Dendritic cell treated with granulocyte-macrophage colony-stimulating factor and Interleukin-4, amounts not matched to agents 40 ng/mL and 50 ng/mL, for 4 days (primary cell): ENCODE data around the gene ST6GALNAC5.

Experiments
- H3K27ac Mint-ChIP-seq: one replicate; pipeline ENCODE4 v1.8.0; 2022; ENCODE audit warnings: mild to moderate bottlenecking, mixed read lengths
- H3K27me3 Mint-ChIP-seq: one replicate; pipeline ENCODE4 v1.8.0; 2022; ENCODE audit warnings: mild to moderate bottlenecking, mixed read lengths
- H3K36me3 Mint-ChIP-seq: one replicate; pipeline ENCODE4 v1.8.0; 2022; ENCODE audit warnings: low read depth, mixed read lengths
- H3K4me1 Mint-ChIP-seq: one replicate; pipeline ENCODE4 v1.8.0; 2022; ENCODE audit warnings: low read depth, mixed read lengths
- H3K4me3 Mint-ChIP-seq: one replicate; pipeline ENCODE4 v1.8.0; 2022; ENCODE audit warnings: mild to moderate bottlenecking, moderate library complexity, mixed read lengths
- H3K9me3 Mint-ChIP-seq: one replicate; pipeline ENCODE4 v1.8.0; 2022; ENCODE audit warnings: mixed read lengths
- intact Hi-C: fragments of 100-400 bp; cut with micrococcal nuclease; formaldehyde crosslinking; loops from one replicate; pipeline ENCODE4 v1.15.0; 2022

ST6GALNAC5 gene

DNA sequence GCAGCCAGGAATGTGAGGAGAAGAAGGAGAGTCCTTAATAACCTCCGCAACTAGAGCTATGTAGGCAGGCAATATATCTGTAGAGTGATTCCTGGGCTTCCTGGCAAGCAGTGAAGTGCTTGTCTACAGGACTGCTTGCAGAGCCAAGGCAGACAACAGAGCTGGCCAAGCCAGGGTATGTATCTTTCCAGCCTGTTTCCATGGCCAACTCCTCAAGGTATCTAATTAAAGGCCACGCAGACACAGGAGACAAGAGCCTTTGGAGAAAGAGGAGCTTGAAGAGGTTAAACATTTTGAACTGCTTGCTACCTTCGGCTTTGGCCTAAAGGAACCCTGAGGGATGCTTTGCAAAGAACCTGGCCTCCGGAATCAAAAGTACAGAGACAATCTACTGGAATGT is 214.6 kb downstream of the ST6GALNAC5 start:
- H3K4me1 Mint-ChIP-seq = no peaks in the 10 kb centered on the region
- H3K27me3 Mint-ChIP-seq = peaks cover 2% of the 10 kb centered on the region
- H3K4me3 Mint-ChIP-seq = no peak overlapping the region
- intact Hi-C loops = no loop called here
- no peak overlapping the region for H3K27ac Mint-ChIP-seq
- H3K36me3 Mint-ChIP-seq = no peaks in the 10 kb centered on the region
- no peaks in the 10 kb centered on the region for H3K9me3 Mint-ChIP-seq

DNA sequence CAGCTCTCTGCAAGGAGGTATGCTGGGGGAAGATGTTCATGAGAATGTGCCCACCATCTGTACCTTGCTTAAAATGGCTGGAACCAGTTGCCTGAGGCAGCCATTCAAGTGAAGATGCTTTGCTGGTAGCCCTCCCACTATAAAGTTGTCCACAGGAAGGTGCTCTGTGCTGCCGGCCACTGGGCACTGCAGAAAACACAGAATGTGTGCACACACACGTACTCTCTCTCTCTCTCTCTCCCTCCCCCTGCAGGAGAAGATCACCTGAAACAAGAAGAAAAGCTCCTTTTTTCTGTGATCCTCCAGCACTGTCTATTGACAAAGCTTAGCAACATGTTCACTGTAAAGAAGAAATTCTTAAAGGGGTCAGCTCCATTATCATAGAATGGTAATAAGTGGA is 217.2 kb downstream of the ST6GALNAC5 start:
- intact Hi-C loops = no loop called here
- no peaks in the 10 kb centered on the region for H3K4me1 Mint-ChIP-seq
- H3K27me3 Mint-ChIP-seq = peaks cover 2% of the 10 kb centered on the region
- H3K4me3 Mint-ChIP-seq = no peak overlapping the region
- H3K9me3 Mint-ChIP-seq = no peaks in the 10 kb centered on the region
- no peak overlapping the region for H3K27ac Mint-ChIP-seq
- no peaks in the 10 kb centered on the region for H3K36me3 Mint-ChIP-seq

DNA sequence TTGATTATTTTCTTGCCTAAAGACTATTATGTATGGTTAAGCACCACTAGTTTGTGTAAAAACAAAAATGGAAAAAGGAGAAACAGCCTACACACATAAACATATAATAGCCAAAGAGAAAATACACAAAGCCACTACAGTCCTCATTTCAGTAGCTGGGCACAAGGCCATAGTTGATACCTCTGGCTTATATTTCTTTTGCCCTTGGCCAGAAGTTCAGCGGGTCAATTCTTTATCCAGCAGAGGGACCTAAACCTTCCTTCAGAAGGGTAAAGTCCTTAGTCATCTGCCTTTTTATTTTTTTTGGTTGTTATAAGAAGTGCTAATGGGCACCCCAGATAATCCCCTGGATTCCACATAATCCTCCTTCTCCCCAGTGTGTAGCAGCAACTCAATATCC is 217.8 kb downstream of the ST6GALNAC5 start:
- Mint-ChIP-seq H3K9me3 (no peaks in the 10 kb centered on the region), H3K27me3 (peaks cover under 1% of the 10 kb centered on the region), H3K27ac (no peak overlapping the region), H3K4me1 (no peaks in the 10 kb centered on the region), H3K4me3 (no peak overlapping the region), H3K36me3 (no peaks in the 10 kb centered on the region)
- intact Hi-C loops = no loop called here

DNA sequence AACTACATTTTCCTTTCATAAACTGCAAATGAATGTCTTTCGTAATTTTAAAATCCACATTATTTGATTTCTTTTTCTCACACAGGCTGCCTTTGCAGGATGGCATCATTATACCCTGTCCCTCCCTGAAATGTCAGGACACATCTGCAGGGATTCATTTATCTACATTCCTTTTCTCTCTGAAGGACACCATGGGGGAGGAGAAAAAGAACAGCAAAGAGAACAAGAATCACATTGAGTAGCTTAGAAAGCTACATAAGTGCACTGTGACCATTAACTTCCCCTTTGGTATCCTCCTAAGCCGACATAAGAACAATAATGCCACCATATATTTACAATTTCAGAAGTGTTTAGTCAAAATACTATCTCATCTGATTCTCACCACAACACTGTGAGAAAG is 222.5 kb downstream of the ST6GALNAC5 start:
- no peak overlapping the region for H3K27ac Mint-ChIP-seq

DNA sequence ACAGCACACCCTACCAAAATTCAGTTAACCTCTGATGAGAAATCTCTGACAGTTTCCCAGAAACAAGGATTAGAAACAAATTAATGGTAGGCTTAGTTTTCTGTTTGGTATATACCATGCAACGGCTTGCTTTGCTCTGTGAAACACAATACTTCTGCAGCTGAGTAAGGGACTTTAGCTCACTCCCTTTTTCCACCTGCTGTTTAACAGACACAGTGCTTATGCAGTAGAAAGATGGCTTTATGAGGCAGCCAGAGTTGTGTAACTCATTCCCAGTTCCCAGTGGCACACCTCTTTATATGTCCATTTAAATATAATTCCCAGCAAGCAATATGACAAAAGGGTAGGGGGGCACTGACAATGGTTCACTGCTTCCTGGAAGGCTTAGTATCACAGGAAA is 228.0 kb downstream of the ST6GALNAC5 start:
- Mint-ChIP-seq H3K4me3 (no peak overlapping the region), H3K27ac (no peak overlapping the region), H3K4me1 (no peaks in the 10 kb centered on the region), H3K36me3 (no peaks in the 10 kb centered on the region), H3K9me3 (no peaks in the 10 kb centered on the region), H3K27me3 (no peaks in the 10 kb centered on the region)
- intact Hi-C loops = no loop called here

More for the DNA sequence above, 222.5 kb downstream of the ST6GALNAC5 start:
- Mint-ChIP-seq H3K4me3 (no peak overlapping the region), H3K4me1 (no peaks in the 10 kb centered on the region), H3K9me3 (no peaks in the 10 kb centered on the region), H3K27me3 (no peaks in the 10 kb centered on the region), H3K36me3 (no peaks in the 10 kb centered on the region)
- intact Hi-C loops = no loop called here

DNA sequence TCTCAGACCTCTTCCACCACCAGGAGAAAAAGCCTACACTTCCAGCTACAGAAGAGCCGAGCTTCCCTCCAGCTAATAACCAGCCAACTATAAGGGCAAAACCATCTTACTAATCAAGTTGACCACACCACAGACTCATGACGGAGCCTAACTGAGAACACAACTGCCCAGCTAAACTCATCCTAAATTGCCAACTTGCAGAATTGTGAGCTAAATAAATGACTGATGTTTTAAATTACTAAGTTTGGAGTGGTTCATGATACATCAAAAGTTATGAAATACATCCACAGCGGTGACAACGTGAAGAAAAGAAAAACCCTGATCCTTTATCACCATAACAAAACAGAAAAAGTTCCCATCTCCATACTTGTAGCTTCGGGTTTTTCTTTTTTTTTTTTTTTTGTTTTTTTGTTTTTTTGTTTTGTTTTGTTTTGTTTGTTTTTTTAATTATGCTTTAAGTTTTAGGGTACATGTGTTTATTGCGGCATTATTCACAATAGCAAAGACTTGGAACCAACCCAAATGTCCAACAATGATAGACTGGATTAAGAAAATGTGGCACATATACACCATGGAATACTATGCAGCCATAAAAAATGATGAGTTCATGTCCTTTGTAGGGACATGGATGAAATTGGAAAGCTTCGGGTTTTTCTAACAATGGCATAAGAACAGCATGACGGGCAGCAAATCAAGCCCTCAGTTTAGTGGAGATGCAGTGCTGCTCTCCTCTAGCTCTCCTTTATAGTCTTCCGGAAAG is 229.4 kb downstream of the ST6GALNAC5 start:
- intact Hi-C loops = no loop called here
- H3K9me3 Mint-ChIP-seq = no peaks in the 10 kb centered on the region
- no peaks in the 10 kb centered on the region for H3K36me3 Mint-ChIP-seq
- no peaks in the 10 kb centered on the region for H3K27me3 Mint-ChIP-seq
- H3K4me1 Mint-ChIP-seq = no peaks in the 10 kb centered on the region
- no peak overlapping the region for H3K4me3 Mint-ChIP-seq
- no peak overlapping the region for H3K27ac Mint-ChIP-seq

DNA sequence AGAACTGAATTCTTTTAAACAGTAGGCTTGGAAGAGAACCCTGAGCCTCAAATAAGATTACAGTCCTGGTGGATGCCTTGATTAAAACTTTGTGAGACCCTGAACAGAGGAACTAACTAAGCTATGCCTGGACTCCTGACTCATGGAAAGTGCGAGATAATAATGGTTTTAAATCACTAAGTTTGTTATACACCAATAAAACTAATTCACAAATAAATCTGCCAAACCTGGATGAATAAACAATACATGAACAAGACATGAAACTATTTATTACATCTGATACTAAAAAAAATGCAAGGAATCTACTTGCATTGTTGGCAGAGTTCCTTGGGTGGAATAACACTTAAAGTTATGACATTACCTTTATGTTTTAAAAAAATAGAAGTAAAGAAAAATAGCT is 233.6 kb downstream of the ST6GALNAC5 start:
- Mint-ChIP-seq H3K4me3 (no peak overlapping the region), H3K36me3 (no peaks in the 10 kb centered on the region), H3K27ac (no peak overlapping the region), H3K9me3 (no peaks in the 10 kb centered on the region), H3K27me3 (no peaks in the 10 kb centered on the region), H3K4me1 (no peaks in the 10 kb centered on the region)
- intact Hi-C loops = no loop called here

DNA sequence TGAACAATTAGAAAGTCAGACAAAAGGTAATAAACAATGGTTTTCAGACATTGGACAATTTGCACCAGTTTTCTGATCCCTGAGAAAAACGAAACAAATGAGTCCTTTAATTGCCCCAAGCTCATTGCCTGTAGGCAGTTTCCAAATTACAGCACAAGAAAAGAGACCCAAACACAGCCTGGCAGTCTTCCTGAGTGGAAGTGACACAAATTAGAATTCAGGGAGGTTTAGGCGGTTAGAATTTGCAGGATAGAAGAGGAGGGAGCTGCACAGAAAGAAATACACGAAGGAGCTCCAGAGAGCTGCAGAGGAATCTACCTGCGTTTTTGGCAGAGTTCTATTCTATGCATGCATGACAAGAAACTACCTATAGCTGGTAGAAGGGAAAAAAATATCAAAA is 236.2 kb downstream of the ST6GALNAC5 start:
- no peaks in the 10 kb centered on the region for H3K27me3 Mint-ChIP-seq
- intact Hi-C loops = no loop called here
- H3K27ac Mint-ChIP-seq = no peak overlapping the region
- peaks cover 2% of the 10 kb centered on the region for H3K36me3 Mint-ChIP-seq
- H3K4me1 Mint-ChIP-seq = no peaks in the 10 kb centered on the region
- H3K9me3 Mint-ChIP-seq = no peaks in the 10 kb centered on the region
- H3K4me3 Mint-ChIP-seq = no peak overlapping the region

DNA sequence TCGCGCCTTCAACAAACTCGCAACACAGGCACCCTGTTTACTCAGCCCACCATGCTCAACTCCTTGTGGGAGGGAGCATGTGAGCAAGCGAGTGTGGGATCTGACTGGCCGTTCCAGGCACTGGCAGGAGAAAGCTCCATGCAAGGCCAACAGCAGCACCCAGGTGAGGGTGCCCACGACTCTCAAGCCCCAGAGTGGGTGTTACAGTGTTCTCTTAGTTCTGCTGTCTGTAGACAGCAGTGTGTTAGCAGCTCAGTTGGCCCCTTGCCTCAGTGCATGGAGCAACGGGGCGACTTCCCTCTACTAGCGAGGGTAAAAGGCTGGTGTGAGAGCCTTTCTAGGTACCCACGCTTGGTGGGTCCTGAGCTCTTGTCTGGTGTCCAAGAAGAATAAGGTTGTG is 237.4 kb downstream of the ST6GALNAC5 start:
- H3K4me1 Mint-ChIP-seq = no peaks in the 10 kb centered on the region
- peaks cover 7% of the 10 kb centered on the region for H3K36me3 Mint-ChIP-seq
- intact Hi-C loops = no loop called here
- no peaks in the 10 kb centered on the region for H3K9me3 Mint-ChIP-seq
- H3K27me3 Mint-ChIP-seq = no peaks in the 10 kb centered on the region
- no peak overlapping the region for H3K4me3 Mint-ChIP-seq
- H3K27ac Mint-ChIP-seq = no peak overlapping the region
